LNCAP (cell line): Measurements from ENCODE around the gene FAXC.

Source experiments
- TF ChIP-seq, protein P1 (sequence below): fragments of 450-650 bp; IDR thresholded peaks from 2 replicates; pipeline ENCODE4 v1.5.1; 2017; ENCODE audit warnings: mild to moderate bottlenecking

The FAXC gene

GRCh38 chr6:99296261-99296660 is 53.2 kb downstream of the FAXC start:
- TF ChIP-seq, protein P1, sequence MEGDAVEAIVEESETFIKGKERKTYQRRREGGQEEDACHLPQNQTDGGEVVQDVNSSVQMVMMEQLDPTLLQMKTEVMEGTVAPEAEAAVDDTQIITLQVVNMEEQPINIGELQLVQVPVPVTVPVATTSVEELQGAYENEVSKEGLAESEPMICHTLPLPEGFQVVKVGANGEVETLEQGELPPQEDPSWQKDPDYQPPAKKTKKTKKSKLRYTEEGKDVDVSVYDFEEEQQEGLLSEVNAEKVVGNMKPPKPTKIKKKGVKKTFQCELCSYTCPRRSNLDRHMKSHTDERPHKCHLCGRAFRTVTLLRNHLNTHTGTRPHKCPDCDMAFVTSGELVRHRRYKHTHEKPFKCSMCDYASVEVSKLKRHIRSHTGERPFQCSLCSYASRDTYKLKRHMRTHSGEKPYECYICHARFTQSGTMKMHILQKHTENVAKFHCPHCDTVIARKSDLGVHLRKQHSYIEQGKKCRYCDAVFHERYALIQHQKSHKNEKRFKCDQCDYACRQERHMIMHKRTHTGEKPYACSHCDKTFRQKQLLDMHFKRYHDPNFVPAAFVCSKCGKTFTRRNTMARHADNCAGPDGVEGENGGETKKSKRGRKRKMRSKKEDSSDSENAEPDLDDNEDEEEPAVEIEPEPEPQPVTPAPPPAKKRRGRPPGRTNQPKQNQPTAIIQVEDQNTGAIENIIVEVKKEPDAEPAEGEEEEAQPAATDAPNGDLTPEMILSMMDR, result no peak

GRCh38 chr6:99295276-99295675 is 54.2 kb downstream of the FAXC start:
- TF ChIP-seq, protein P1, result no peak

DNA sequence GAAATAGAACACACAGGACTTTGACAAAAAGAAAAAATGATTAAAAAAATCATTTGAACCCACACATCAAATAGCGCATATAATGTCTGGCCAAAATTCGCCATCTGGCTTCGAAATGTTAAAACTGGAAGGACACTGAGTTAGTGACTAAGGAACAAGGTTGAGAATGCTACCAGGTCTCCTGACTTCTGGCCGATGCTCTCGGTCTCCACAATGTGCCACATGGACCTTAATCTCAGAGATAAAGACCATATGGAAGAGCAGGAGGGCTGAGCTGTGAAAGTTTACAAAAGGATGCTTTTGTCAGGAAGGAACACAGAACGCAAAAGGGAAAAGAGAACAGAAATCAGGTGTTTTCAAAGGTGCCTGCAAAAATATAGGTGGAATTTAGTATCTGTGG is 54.7 kb downstream of the FAXC start:
- TF ChIP-seq, protein P1, result no peak

DNA sequence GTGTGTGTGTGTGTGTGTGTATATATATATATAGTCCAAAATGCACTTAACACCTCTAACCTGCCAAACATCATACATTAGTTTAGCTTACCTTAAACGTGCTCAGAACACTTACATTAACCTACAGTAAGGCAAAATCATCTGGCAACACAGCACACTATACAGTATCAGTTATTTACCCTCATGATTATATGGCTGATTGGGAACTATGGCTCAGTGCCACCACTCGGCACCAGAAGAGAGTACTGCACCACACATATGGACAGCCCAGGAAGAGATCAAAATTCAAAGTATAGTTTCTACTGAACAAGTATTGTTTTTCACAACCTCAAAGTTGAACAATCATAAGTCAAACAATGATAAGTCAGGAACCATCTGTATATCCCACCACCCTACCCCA is 59.8 kb downstream of the FAXC start:
- TF ChIP-seq, protein P1, result no peak

- TF ChIP-seq, protein P1, result no peak
Measured at GRCh38 chr6:99288668-99289067, 60.8 kb downstream of the FAXC start.

DNA sequence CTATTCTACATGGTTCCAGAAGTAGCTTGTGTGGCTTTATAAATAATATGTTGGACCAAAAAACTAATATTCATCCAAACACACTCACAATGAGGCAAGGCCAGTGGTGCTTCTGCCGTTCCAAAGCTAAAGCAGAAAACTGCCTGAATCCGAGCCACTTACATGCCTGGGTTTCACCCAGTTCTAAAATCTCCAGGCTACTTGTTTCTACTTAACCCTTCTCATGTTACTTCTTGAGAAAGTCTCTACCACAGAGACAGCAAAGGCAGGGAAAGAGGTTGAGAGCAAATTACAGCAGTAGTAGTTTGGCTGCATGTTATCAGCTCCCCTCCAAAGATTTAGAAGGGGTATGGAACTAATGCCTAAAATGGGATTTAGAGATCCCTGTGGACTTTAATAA is 62.0 kb downstream of the FAXC start:
- TF ChIP-seq, protein P1, result no peak

GRCh38 chr6:99285881-99286280 is 63.6 kb downstream of the FAXC start:
- TF ChIP-seq, protein P1, result no peak

- TF ChIP-seq, protein P1, result peak; percentile 73
Measured at GRCh38 chr6:99282479-99283062, 66.9 kb downstream of the FAXC start.
